MCF 10A (cell line): ENCODE measurements around the gene AKR1E2. TPM values are rescaled to one million over a fixed set of nuclear protein-coding genes. Genes with fewer than 3 reads are reported as not detected.

ENCODE experiments used
- Bru-seq: library from RNA; stranded (reverse); fragments of 400-500 nt; gene quantifications from one replicate; lab custom pipeline; 2021; lab: Mats Ljungman, UMichigan
- BruChase-seq, 2 experiments: library from RNA; stranded (reverse); fragments of 400-500 nt; gene quantifications; one replicate each; lab custom pipeline; 2021; lab: Mats Ljungman, UMichigan
- BruUV-seq: library from RNA; stranded (reverse); fragments of 400-500 nt; replicated peaks from 2 replicates; lab custom pipeline; 2021; lab: Mats Ljungman, UMichigan
- CTCF ChIA-PET: fragments of 300-600 bp; sonication (Branson Sonifier 250); formaldehyde crosslinking; extraction: SDS; loops from one replicate; lab custom pipeline; 2021; ENCODE audit warnings: antibody characterized with exemption, inconsistent platforms; lab: Yijun Ruan, JAX
- POLR2A ChIA-PET: fragments of 300-600, 350-650 bp; sonication (Branson Sonifier 250); formaldehyde crosslinking; extraction: SDS; loops from one replicate; lab custom pipeline; 2020; ENCODE audit warnings: antibody characterized with exemption, inconsistent platforms; lab: Yijun Ruan, JAX
- DNase-seq: peaks from one replicate; pipeline ENCODE4 v3.0.0-alpha.2; 2018; ENCODE audit not compliant: unreplicated experiment
- H3K27ac Mint-ChIP-seq: one replicate; pipeline ENCODE4 v1.8.0; 2022; ENCODE audit warnings: mild to moderate bottlenecking, low read depth, mixed read lengths; ENCODE audit not compliant: unreplicated experiment
- H3K27me3 Mint-ChIP-seq: one replicate; pipeline ENCODE4 v1.8.0; 2022; ENCODE audit warnings: mixed read lengths; ENCODE audit not compliant: insufficient read depth, unreplicated experiment
- H3K36me3 Mint-ChIP-seq: one replicate; pipeline ENCODE4 v1.8.0; 2022; ENCODE audit warnings: mild to moderate bottlenecking, moderate library complexity, mixed read lengths; ENCODE audit not compliant: insufficient read depth, unreplicated experiment
- H3K4me1 Mint-ChIP-seq: one replicate; pipeline ENCODE4 v1.8.0; 2022; ENCODE audit warnings: mixed read lengths; ENCODE audit not compliant: insufficient read depth, unreplicated experiment
- H3K4me3 Mint-ChIP-seq: one replicate; pipeline ENCODE4 v1.8.0; 2022; ENCODE audit warnings: mild to moderate bottlenecking, moderate library complexity, mixed read lengths; ENCODE audit not compliant: unreplicated experiment
- H3K9me3 Mint-ChIP-seq: one replicate; pipeline ENCODE4 v1.8.0; 2022; ENCODE audit warnings: mixed read lengths; ENCODE audit not compliant: unreplicated experiment
- intact Hi-C: fragments of 100-400 bp; cut with micrococcal nuclease; formaldehyde crosslinking; loops from 2 replicates; pipeline ENCODE4 v1.14.1; 2022
- long read RNA-seq: library from polyadenylated mRNA; stranded (forward); transcript quantifications from one replicate; pipeline ENCODE4 v2.0.0, GENCODE V29; 2022
- total RNA-seq: library from RNA; stranded (reverse); gene quantifications from 2 replicates; pipeline ENCODE4 v1.2.3, GENCODE V29; 2022
- TF ChIP-seq, protein P1 (sequence below): fragments of 200-600 bp; IDR thresholded peaks from one replicate; pipeline ENCODE4 v1.8.0; 2022; ENCODE audit warnings: antibody characterized with exemption, mild to moderate bottlenecking; ENCODE audit not compliant: unreplicated experiment

Gene AKR1E2
- 0.29 TPM in 1 of 2 replicates, not detected in the other for total RNA-seq
- percentile 20 among the genes with signal in this experiment for Bru-seq, nascent RNA
- percentile 19 among the genes with signal in this experiment for BruChase-seq, experiment 1, labeled RNA remaining after a 6-hour chase
- BruChase-seq, experiment 2, labeled RNA remaining after a 2-hour chase, result percentile 25 among the genes with signal in this experiment
- long read RNA-seq, partial matches to known transcripts, result 0 of 2 reads
- long read RNA-seq, other reads (novel, unspliced or antisense), result 0 of 2 reads

DNA sequence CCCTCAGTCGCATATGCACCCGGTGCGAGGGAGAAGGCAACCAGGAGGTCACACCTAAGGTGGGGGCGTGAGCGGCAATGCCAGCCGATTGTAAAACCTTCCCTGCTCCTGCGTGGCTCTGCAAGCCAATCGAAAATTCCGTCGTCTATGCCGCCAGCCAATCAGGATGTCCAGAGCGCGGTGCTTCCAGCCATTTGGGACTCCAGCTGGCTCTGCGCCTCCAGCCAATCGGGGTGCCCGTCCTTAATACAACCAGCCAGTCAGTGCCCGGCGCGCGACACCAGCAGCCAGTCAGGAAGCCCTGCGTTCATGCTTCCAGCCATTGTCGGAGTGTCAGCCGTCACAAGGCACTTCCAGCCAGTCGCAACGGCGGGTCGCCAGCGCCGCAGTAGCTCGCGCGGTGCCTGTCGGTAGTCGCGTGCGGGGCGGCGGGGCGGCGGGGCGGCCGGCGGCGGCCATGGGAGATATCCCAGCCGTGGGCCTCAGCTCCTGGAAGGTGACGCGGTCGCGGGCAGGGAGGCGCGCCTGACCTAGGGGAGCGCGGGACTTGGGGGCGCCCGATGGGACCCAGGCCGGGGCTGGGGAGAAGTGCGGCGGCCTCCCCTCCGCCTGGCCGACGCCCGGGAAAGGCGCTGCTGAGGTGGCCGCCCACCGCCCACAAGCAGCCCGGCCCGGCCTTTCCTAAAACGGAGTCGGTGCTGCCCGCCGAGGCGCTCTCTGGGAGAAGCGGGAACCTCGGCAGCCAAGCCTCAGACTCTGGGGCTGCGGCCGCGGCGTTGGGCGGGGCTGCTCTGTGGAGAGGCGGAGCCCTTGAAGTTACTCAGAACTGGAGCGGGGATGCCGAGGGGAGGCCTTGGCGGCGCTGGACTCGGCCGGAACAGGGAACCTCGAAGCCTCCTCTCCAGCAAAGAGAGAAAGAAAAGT, at the start of gene AKR1E2:
TSS of gene AKR1E2 (plus strand) at position 340 of the 924 bp plus-strand sequence. CDS start at position 458, 118 bp downstream.
- intact Hi-C loops, result no loop called here
- peak; percentile 74 for DNase-seq
- TF ChIP-seq, protein P1, sequence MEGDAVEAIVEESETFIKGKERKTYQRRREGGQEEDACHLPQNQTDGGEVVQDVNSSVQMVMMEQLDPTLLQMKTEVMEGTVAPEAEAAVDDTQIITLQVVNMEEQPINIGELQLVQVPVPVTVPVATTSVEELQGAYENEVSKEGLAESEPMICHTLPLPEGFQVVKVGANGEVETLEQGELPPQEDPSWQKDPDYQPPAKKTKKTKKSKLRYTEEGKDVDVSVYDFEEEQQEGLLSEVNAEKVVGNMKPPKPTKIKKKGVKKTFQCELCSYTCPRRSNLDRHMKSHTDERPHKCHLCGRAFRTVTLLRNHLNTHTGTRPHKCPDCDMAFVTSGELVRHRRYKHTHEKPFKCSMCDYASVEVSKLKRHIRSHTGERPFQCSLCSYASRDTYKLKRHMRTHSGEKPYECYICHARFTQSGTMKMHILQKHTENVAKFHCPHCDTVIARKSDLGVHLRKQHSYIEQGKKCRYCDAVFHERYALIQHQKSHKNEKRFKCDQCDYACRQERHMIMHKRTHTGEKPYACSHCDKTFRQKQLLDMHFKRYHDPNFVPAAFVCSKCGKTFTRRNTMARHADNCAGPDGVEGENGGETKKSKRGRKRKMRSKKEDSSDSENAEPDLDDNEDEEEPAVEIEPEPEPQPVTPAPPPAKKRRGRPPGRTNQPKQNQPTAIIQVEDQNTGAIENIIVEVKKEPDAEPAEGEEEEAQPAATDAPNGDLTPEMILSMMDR, result no peak
- no TSS peak for BruUV-seq
- Mint-ChIP-seq H3K36me3 (no peaks in the 10 kb centered on the region), H3K9me3 (no peaks in the 10 kb centered on the region), H3K27me3 (peaks cover 16% of the 10 kb centered on the region), H3K4me1 (no peaks in the 10 kb centered on the region), H3K27ac (no peak within 1 kb of the TSS), H3K4me3 (peak within 1 kb of the TSS; percentile 74)
- CTCF ChIA-PET, result interaction anchor here (0.7 to 3.2 kb wide), 4 partner anchors 11 to 608 kb away, joined by 3 to 12 read pairs (median 4); no protein-coding TSS in a partner anchor
- POLR2A ChIA-PET, result interaction anchor here (0.6 kb wide), 1 partner anchor 606 kb away, joined by 6 read pairs; no protein-coding TSS in a partner anchor

DNA sequence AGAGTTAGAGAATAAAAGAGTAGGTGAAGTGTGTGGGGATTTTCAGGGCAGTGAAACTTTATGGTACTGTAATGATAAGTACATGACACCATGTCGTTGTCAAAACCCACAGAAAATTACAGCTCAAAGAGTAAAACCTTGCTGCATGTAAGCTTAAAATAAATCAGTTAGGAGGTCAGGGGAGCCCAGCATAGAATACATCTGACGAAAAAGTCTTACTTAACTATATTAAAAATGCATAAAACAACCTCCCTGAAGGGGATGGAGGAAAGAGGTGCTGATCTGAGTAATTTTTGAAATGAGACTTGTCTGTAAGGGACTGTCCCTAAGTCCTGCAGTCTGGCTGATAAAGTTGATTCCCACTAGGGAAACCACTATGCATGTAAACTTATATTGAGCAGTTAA, 49.8 kb upstream of the AKR1E2 start:
- intact Hi-C loops, result no loop called here
- POLR2A ChIA-PET, result interaction anchor here (0.7 to 1.3 kb wide), 4 partner anchors 10 to 1579 kb away, joined by 3 to 4 read pairs (median 4); no protein-coding TSS in a partner anchor
- CTCF ChIA-PET, result interaction anchor here (0.6 to 1.2 kb wide), 3 partner anchors 1392 to 1583 kb away, joined by 3 to 4 read pairs (median 3); no protein-coding TSS in a partner anchor
- DNase-seq, result no peak
- TF ChIP-seq, protein P1, result no peak
- peaks cover 17% of the 10 kb centered on the region for H3K4me1 Mint-ChIP-seq
- no TSS peak for BruUV-seq
- H3K27ac Mint-ChIP-seq, result no peak overlapping the region
- no peaks in the 10 kb centered on the region for H3K27me3 Mint-ChIP-seq
- no peak overlapping the region for H3K4me3 Mint-ChIP-seq
- no peaks in the 10 kb centered on the region for H3K36me3 Mint-ChIP-seq
- H3K9me3 Mint-ChIP-seq, result no peaks in the 10 kb centered on the region

DNA sequence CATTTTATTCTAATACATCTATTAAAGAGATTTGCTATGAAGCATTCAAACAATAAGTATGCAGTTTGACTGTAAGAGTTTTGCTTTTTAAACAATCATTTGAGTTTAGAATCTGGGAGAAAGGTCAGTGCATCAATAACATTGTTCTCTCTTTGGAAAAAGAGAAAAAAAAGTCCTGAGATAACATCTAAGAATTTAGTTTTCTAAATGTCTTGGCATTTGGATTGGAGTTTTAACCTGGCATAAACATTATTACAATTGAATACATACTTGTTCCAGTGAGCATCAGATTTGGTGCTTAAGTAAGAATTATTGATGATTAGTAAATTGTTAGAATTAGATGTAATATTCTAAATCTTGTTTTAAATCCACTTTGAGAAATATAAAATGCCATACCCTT, 47.2 kb upstream of the AKR1E2 start:
- Mint-ChIP-seq H3K4me1 (peaks cover 13% of the 10 kb centered on the region), H3K36me3 (no peaks in the 10 kb centered on the region), H3K4me3 (no peak overlapping the region), H3K9me3 (no peaks in the 10 kb centered on the region), H3K27ac (no peak overlapping the region), H3K27me3 (no peaks in the 10 kb centered on the region)
- POLR2A ChIA-PET, result no interaction called here
- intact Hi-C loops, result no loop called here
- CTCF ChIA-PET, result no interaction called here
- no peak for DNase-seq
- BruUV-seq, result no TSS peak
- TF ChIP-seq, protein P1, result no peak

DNA sequence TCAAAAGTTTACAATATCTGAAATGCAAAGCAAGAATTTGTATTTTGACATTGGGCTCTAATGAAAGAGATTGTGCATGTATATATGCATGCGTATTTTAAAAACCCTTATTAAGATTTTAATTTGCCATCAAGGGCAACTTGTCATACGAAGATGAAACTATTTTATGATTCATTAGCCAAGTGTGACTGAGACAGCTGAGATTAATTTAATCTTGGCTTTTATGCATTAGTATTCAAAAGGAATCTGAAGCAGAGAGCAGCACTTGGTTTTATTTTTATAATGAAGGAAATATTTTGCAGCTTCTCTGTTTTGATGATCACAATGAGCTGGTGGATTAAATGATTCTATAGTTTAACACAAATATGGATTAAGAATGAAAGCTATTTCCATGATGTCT, 45.9 kb upstream of the AKR1E2 start:
- TF ChIP-seq, protein P1, result no peak
- no peaks in the 10 kb centered on the region for H3K27me3 Mint-ChIP-seq
- ChIA-PET POLR2A (no interaction called here), CTCF (interaction anchor here (0.6 to 0.9 kb wide), 2 partner anchors 13 to 35 kb away, joined by 3 read pairs; no protein-coding TSS in a partner anchor)
- DNase-seq, result no peak
- H3K9me3 Mint-ChIP-seq, result no peaks in the 10 kb centered on the region
- no peak overlapping the region for H3K4me3 Mint-ChIP-seq
- intact Hi-C loops, result no loop called here
- BruUV-seq, result no TSS peak
- peaks cover 13% of the 10 kb centered on the region for H3K4me1 Mint-ChIP-seq
- no peak overlapping the region for H3K27ac Mint-ChIP-seq
- no peaks in the 10 kb centered on the region for H3K36me3 Mint-ChIP-seq
